Measurements from ENCODE around the gene DTL.

Gene DTL

GRCh38 chr1:212127221-212127620 is 91.7 kb downstream of the DTL start:
- no peak for DNase-seq

- DNase-seq = no peak
These were observed 94.2 kb downstream of the DTL start for GRCh38 chr1:212129781-212130180.

GRCh38 chr1:212132025-212132424 is 96.5 kb downstream of the DTL start:
- DNase-seq = no peak

- DNase-seq = no peak
These were observed 97.8 kb downstream of the DTL start for GRCh38 chr1:212133319-212133718.

GRCh38 chr1:212135166-212135565 is 99.6 kb downstream of the DTL start:
- DNase-seq = no peak

GRCh38 chr1:212137854-212138253 is 102.3 kb downstream of the DTL start:
- DNase-seq = no peak

- DNase-seq = no peak
These were observed 102.9 kb downstream of the DTL start for GRCh38 chr1:212138457-212138856.

- DNase-seq = no peak
These were observed 104.1 kb downstream of the DTL start for GRCh38 chr1:212139526-212140135.

GRCh38 chr1:212141404-212141803 is 105.9 kb downstream of the DTL start:
- DNase-seq = no peak

- no peak for DNase-seq
These were observed 107.5 kb downstream of the DTL start for GRCh38 chr1:212142883-212143530.

GRCh38 chr1:212147581-212148033 is 112.1 kb downstream of the DTL start:
- DNase-seq = no peak

- DNase-seq = no peak
These were observed 114.0 kb downstream of the DTL start for GRCh38 chr1:212149566-212149965.

GRCh38 chr1:212152308-212152693 is 116.8 kb downstream of the DTL start:
- no peak for DNase-seq

GRCh38 chr1:212152869-212153268 is 117.3 kb downstream of the DTL start:
- DNase-seq = no peak

GRCh38 chr1:212153635-212154034 is 118.1 kb downstream of the DTL start:
- no peak for DNase-seq
